GM21367 (cell line): ENCODE data around the gene SAPCD2.
"Not testable (repeated sequence)": the region's sequence is repeated elsewhere in the genome, so short reads cannot be mapped to it uniquely, and the experiment has no call there.

ENCODE experiments used
- ATAC-seq: cut with Tn5 transposase; IDR thresholded peaks from one replicate; pipeline ENCODE4 v1.9.1; 2021; ENCODE audit not compliant: unreplicated experiment

Gene SAPCD2, protein sequence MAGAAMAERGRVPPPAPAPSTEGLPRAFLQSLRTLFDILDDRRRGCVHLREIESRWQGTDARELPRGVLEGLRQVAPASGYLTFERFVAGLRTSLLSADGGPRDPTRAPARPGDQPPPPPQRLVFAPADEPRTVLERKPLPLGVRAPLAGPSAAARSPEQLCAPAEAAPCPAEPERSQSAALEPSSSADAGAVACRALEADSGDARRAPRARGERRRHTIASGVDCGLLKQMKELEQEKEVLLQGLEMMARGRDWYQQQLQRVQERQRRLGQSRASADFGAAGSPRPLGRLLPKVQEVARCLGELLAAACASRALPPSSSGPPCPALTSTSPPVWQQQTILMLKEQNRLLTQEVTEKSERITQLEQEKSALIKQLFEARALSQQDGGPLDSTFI

DNA sequence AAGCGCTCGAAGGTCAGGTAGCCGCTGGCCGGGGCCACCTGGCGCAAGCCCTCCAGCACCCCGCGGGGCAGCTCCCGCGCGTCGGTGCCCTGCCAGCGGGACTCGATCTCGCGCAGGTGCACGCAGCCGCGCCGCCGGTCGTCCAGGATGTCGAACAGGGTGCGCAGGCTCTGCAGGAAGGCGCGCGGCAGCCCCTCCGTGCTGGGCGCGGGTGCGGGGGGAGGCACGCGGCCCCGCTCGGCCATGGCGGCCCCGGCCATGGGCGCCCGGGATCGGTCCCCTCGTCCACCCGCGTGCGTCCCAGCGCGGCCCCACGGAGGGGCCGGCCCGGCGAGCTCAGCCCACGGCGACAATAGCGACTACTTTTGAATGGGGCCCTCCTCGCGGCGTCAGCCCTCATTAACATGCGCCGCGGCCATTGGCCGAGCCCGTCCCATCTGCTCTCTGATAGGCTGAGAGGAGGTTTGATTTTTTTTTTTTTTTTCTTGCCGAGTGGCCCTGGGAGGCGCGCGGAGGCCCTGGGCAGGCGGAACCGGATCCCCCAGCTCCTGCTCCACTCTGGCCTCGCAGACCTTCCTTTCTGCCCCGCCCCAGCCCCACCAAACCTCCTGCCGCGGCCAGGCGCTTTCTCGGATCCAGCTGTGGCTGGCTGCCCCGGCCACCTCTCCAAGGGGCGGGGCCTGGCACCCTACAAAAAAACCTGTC is at the start of gene SAPCD2:
SAPCD2 (minus strand) TSS at position 357 of the 705 bp plus-strand sequence; CDS start at position 260, 97 bp downstream.
- ATAC-seq = peak; percentile 57

DNA sequence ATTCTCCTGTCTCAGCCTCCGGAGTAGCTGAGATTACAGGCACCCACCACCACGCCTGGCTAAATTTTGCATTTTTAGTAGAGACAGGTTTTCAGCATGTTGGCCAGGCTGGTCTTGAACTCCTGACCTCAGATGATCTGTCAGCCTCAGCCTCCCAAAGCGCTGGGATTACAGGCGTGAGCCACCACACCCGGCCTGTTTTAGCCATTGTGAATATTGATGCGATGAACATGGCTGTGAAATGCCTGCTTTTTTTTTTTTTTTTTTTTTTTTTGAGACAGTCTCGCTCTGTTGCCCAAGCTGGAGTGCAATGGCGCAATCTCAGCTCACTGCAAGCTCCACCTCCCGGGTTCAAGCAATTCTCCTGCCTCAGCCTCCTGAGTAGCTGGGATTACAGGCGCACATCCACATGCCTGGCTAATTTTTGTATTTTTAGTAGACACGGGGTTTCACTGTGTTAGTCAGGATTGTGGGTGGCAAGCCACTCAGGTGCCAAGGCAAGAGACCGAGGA is 47.8 kb upstream of the SAPCD2 start:
- ATAC-seq = not testable (repeated sequence)

DNA sequence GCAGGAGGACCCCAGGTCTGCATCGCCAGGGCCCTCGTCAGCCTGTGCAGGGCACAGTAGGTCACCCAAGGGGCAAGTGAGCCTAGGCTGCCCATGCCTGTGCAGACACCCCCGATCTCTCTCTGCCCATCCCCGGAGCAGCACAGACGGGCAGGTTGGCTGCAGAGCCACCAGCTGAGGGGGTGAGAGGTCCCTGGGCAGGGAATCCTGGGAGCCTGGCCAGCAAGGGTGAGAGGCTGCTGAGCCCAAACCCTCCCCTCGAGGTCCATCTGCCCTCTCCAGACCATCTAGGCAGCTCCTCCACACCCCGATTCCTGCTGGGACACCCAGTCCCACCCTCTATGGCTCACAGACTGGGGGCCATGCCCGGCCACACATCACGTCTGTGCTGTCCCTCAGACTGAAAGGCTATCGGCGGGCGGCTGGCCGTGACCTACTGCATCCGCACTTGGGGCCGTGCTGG is 46.9 kb upstream of the SAPCD2 start:
- ATAC-seq = no peak

DNA sequence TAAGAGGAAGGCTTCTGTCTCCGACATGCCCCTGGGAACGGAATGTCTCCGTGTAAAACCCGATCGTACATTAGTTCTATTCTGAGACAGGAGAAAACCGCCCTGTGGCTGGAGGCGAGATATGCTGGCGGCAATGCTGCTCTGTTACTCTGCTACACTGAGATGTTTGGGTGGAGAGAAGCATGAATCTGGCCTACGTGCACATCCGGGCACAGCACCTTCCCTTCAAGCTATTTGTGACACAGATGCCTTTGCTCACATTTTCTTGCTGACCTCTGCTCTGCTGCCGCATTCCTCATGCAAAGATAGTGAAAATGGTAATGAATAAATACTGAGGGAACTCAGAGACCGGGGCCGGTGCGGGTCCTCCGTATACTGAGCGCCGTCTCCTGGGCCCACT is 46.4 kb upstream of the SAPCD2 start:
- no peak for ATAC-seq

GRCh38 chr9:137116027-137116507 is 45.7 kb upstream of the SAPCD2 start:
- no peak for ATAC-seq

GRCh38 chr9:137115394-137116026 is 45.2 kb upstream of the SAPCD2 start:
- ATAC-seq = no peak

- ATAC-seq = peak; percentile 48
Observed at GRCh38 chr9:137114613-137115393, 44.4 kb upstream of the SAPCD2 start, which contains the start of gene DPP7. TSS of gene DPP7 (minus strand) at chr9:137114733. CDS start at chr9:137114713, 20 bp downstream.

- ATAC-seq = no peak
Observed at GRCh38 chr9:137114220-137114612, 43.9 kb upstream of the SAPCD2 start.

GRCh38 chr9:137113385-137114159 is 43.2 kb upstream of the SAPCD2 start:
- ATAC-seq = no peak

GRCh38 chr9:137112564-137113384 is 42.4 kb upstream of the SAPCD2 start:
- ATAC-seq = no peak

DNA sequence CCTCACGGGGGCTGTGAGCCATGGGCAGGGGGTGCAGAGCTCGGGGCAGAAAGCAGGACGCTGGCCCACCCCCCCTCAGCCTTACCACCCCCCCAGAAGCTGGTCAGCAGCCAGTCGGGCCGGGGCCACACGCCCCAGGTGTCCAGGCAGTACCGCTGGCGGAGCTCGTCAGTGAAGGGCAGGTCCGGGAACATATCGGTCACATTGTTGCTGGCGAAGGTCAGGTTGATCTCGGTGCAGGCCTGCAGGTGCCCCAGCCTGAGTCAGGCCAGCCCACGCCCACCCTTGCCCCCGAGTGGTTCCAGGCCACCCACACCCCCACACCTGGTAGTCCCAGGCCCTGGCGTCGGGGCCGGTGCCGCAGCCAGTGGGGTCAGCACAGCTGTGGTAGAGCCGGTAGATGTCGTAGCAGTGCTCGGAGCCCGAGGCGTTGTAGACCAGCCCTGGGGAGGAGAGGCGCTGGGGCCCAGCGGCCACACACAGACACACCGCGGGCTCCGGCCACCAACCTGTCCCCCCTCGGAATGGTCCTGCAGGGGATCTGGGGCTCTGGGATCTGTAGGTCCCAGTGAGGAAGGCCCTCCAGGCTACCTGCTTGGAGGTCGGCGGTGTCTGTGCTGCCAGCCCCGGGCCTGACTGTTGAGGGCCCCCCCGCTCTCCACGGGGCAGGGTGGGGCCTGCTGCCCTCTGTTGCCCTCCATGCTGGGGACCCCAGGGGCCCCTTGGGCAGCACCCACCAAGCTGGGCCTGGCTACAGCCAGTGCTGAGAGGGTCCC is 41.6 kb upstream of the SAPCD2 start:
- no peak for ATAC-seq

DNA sequence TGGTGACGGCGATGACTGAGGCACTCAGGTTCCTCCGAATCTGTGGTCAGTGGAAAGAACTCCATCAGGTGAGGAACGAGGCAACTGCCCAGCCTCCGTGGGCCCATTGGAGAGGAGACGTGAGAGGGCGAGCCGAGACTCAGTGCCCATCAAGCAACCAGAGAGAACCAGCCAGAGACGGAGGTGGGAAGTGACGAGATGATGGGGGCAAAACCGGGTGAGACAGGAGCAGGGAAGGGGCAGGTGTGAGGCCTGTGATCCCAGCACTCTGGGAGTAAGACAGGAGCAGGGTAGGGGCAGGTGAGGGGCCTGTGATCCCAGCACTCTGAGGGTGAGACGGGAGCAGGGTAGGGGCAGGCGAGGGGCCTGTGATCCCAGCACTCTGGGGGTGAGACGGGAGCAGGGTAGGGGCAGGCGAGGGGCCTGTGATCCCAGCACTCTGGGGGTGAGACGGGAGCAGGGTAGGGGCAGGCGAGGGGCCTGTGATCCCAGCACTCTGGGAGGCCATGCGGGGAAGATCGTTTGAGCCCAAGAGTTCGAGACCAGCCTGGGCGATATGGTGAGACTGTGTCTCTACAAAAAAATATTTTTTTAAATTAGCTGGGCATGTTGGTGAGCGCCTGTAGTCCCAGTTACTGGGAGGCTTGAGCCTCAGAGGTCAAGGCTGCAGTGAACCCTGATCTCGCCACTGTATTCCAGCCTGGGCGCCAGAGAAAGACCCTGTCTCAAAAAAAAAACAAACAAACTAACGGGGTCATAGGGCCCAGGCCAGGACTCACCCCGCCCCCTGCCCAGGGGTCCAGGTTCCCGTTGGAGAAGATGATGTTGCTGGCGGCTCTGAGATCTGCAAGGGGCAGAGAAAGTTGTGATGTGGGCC is 40.8 kb upstream of the SAPCD2 start:
- ATAC-seq = no peak

DNA sequence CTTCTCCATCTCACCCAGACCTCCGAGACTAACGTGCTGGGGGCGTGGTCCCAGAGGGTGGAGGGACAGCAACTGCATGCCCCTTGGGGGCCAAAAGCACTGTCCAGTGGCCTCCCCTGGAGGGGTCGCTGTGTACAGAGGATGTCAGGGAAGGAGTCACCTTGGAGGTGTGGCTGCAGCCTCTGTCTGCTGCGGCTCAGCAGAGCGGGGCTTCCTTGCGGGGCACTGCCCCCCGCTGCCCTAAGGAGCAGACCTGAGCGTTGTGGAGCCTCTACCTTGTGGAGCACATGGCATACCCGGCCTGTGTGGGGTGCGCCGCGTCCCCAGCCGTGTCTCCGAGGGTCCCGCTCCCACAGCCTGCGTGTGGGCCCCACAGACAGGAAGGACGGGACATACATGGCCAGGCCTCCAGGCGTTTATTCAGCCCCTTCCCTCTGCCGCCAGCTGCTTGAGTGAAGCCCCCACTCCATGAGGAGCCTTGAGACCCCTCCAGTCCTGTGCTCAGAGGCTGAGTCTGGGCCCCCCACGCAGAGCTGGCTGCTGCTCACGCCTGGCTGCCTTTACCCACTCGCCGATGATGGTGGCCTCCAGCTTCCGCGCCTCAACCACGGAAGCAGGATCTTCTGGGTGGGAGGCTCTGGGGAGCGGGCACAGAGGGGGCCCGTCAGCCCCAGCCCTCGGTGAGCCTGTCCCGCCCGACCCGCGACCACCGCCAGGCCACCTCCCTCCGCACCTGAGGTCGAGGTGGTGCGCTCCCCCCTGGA is 40.0 kb upstream of the SAPCD2 start:
- no peak for ATAC-seq

GRCh38 chr9:137109250-137110146 is 39.1 kb upstream of the SAPCD2 start:
- ATAC-seq = no peak

- no peak for ATAC-seq
Observed at GRCh38 chr9:137108608-137109249, 38.4 kb upstream of the SAPCD2 start.
